Heart left ventricle (tissue), 16 donors: ENCODE data around the gene ZNF101. TPM values are rescaled to one million over a fixed set of nuclear protein-coding genes. Genes with fewer than 3 reads are reported as not detected.

Experiments used
- ATAC-seq, 4 donors: fragments of 200-7000 bp; cut with Tn5 transposase; one replicate each; pipeline ENCODE4 v1.9.1; 2020 to 2022; ENCODE audit warnings: moderate library complexity in 4 of 4, mild to moderate bottlenecking in 3 of 4, moderate number of reproducible peaks in 1 of 4
- DNase-seq, 5 donors: peaks; one replicate each; pipeline ENCODE4 v3.0.0-alpha.2; 2020
- H3K27ac ChIP-seq, 12 donors: fragments of 200-600 bp; sonication (generic) in 4 of 12; one replicate each; pipeline versions ENCODE4 v1.5.0 to v1.8.0; 2016 to 2022; ENCODE audit warnings: mild to moderate bottlenecking in 2 of 12
- H3K27me3 ChIP-seq, 9 donors: fragments of 200-600 bp; sonication (generic) in 2 of 9; one replicate each; pipeline versions ENCODE4 v1.5.1 to v1.8.0; 2016 to 2022; ENCODE audit warnings: mild to moderate bottlenecking in 3 of 9
- H3K36me3 ChIP-seq, 9 donors: fragments of 200-600 bp; sonication (generic) in 2 of 9; one replicate each; pipeline versions ENCODE4 v1.5.0 to v1.8.0; 2018 to 2022; ENCODE audit warnings: mild to moderate bottlenecking in 2 of 9
- H3K4me1 ChIP-seq, 12 donors: fragments of 200-600 bp; sonication (generic) in 4 of 12; one replicate each; pipeline versions ENCODE4 v1.5.0 to v1.8.0; 2016 to 2022; ENCODE audit warnings: mild to moderate bottlenecking in 3 of 12
- H3K4me3 ChIP-seq, 12 donors: fragments of 200-600 bp; sonication (generic) in 4 of 12; one replicate each; pipeline versions ENCODE4 v1.5.0 to v1.8.0; 2017 to 2022; ENCODE audit warnings: mild to moderate bottlenecking in 9 of 12, moderate library complexity in 4 of 12
- H3K9me3 ChIP-seq, 12 donors: fragments of 200-600 bp; sonication (generic) in 4 of 12; one replicate each; pipeline versions ENCODE4 v1.5.0 to v1.8.0; 2016 to 2022; ENCODE audit warnings: mild to moderate bottlenecking in 1 of 12
- POLR2A ChIP-seq, 2 donors: fragments of 450-650 bp; IDR thresholded peaks; one replicate each; pipeline ENCODE4 v1.6.1; 2017; ENCODE audit warnings: antibody characterized with exemption in 2 of 2, mild to moderate bottlenecking in 2 of 2, moderate library complexity in 2 of 2
- WGBS, 4 donors: extraction: QIAGEN DNeasy Blood & Tissue Kit in 2 of 4; methylation state at CpG; one replicate each; pipeline versions ENCODE4 v1.1.5 to v1.1.7; 2013 to 2018; 5-methylcytosine and 5-hydroxymethylcytosine counted together
- intact Hi-C, 10 donors: fragments of 100-400 bp; cut with DNase I; formaldehyde crosslinking; loops; one replicate each; pipeline versions ENCODE4 v1.11.1 to v1.14.2; 2022
- polyA plus RNA-seq, 2 donors: library from polyadenylated mRNA; stranded (reverse); fragments of 200-250 nt; gene quantifications; one replicate each; pipeline ENCODE4 v1.2.3, GENCODE V29; 2013
- total RNA-seq, 9 donors: library from RNA; depleted of rRNA in 2 of 9; stranded (reverse); fragments of >200 nt in 2 of 9; fragmentation: NEBNext Ultra II Directional in 3 of 9; extraction: Animal tissue kit (Norgen Biotek cat#: 25700) in 3 of 9; gene quantifications; one replicate each; pipeline versions ENCODE4 v1.1.0 to v1.2.4, GENCODE V29; 2016 to 2023
- TF ChIP-seq, protein P1 (sequence below), 12 donors: fragments of 200-600 bp; sonication (generic) in 4 of 12; IDR thresholded peaks; one replicate each; pipeline versions ENCODE4 v1.5.0 to v1.8.0; 2018 to 2022; ENCODE audit warnings: antibody characterized with exemption in 12 of 12, mild to moderate bottlenecking in 5 of 12
- donor health status: ischemic (EF 13 %, LVEDD 7.1; RV severe dilation, severe dysfunction).
- donor health status: healthy with polysubstance abuse.
- donor health status: DM: no; HTN: yes; CAD: no.
- donor health status: DM: no; HTN: no; CAD: no.
- donor health status: ischemic (EF 25% LVEDD 6.9; RV normal size, moderate dysfunction).
- donor health status: ischemic (EF 25% LVEDD 5.7; RV mildly dilated, moderate dysfunction).
- donor health status: healthy.
- donor health status: DM: yes; HTN: yes; CAD: no.
- donor health status: ischemic (EF 35%, LVEDD 5.7; RV mildly dilated, moderate dysfunction).
- donor health status: nonischemic (EF 11% LVEDD 7.7; RV severe dilation, severe dysfunction).
- donor health status: DM: yes; HTN: yes; CAD: no.
- donor health status: PGD.
- donor health status: ischemic (EF 29% LVEDD 5.4; RV normal size, mild dysfunction).
- donor health status: nonischemic (EF 23%, LVEDD 6.1; RV moderate dilation, normal function).

ZNF101 gene
- total and polyA plus RNA-seq, 11 donors, result 1.5 to 6.8 (median 3.4) TPM

DNA sequence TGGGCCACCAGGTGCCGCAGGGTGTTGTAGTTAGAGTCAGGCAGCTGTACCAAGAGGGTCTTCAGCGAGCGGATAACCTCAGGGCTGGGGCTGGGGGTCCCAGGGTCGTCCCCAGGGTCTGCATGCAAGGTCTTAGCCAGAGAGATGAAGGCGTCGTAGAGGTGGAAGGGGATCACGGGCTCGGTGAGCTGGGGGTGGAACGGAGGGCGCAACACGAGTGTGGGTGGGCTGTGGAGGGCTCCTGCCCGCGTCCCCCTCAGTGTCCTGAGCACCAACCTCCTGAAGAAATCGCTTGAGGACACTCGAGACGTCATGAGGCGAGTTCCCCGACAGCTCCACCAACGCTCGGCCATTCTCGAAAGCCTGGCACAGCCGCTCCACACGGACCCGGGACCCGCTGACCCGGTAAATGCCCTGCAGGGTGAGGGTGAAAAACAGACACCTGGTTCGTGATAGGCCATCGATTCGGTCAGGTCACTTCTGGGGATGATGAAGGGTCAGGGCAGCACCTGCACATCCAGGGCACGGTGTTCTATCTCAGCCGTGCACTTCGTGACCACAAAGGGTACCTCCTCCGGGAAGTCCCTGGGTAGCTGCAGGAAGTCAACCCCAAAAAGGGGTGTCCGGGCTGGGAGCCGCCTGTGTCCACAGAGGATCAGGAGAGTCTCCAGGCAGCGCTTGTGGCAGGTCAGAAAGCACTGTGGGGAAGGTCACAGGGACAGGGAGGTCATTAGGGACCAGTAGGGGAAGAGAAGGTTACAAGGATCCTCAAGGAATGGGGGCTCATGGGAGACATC, 33.9 kb upstream of the ZNF101 start:
- H3K27me3 ChIP-seq, result no peaks in the 10 kb centered on the region
- WGBS, 4 donors, result 93 to 96% (median 95%) methylated on average over 34 to 36 of the region's 36 CpGs
- DNase-seq, result no peak
- intact Hi-C loops, result loop anchor here in 1 of 10 donors (5.0 kb wide), 1 partner anchor 77 kb away; no protein-coding TSS in a partner anchor
- TF ChIP-seq, protein P1, sequence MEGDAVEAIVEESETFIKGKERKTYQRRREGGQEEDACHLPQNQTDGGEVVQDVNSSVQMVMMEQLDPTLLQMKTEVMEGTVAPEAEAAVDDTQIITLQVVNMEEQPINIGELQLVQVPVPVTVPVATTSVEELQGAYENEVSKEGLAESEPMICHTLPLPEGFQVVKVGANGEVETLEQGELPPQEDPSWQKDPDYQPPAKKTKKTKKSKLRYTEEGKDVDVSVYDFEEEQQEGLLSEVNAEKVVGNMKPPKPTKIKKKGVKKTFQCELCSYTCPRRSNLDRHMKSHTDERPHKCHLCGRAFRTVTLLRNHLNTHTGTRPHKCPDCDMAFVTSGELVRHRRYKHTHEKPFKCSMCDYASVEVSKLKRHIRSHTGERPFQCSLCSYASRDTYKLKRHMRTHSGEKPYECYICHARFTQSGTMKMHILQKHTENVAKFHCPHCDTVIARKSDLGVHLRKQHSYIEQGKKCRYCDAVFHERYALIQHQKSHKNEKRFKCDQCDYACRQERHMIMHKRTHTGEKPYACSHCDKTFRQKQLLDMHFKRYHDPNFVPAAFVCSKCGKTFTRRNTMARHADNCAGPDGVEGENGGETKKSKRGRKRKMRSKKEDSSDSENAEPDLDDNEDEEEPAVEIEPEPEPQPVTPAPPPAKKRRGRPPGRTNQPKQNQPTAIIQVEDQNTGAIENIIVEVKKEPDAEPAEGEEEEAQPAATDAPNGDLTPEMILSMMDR (IDR thresholded peaks at IDR 0.05), result no peak
- TF ChIP-seq POLR2A (IDR thresholded peaks at IDR 0.05), result no peak
- H3K9me3 ChIP-seq, result no peaks in the 10 kb centered on the region
- peaks cover 0 to 95% (median 10%) of the 10 kb centered on the region in 9 donors for H3K36me3 ChIP-seq
- H3K4me1 ChIP-seq, result no peaks in the 10 kb centered on the region
- H3K4me3 ChIP-seq, result no peak overlapping the region
- H3K27ac ChIP-seq, result no peak overlapping the region
- ATAC-seq, result no peak

- Histone ChIP-seq H3K4me3 (no peak overlapping the region), H3K4me1 (no peaks in the 10 kb centered on the region), H3K27me3 (no peaks in the 10 kb centered on the region), H3K9me3 (no peaks in the 10 kb centered on the region), H3K36me3 (peaks cover 0 to 90% (median 10%) of the 10 kb centered on the region in 9 donors), H3K27ac (no peak overlapping the region)
- TF ChIP-seq, protein P1 (IDR thresholded peaks at IDR 0.05), result no peak
- no peak for TF ChIP-seq POLR2A (IDR thresholded peaks at IDR 0.05)
- 94 to 97% (median 95%) methylated on average over 12 to 14 of the region's 14 CpGs for WGBS, 4 donors
- intact Hi-C loops, result no loop called here
- no peak for DNase-seq
- ATAC-seq, result peak in 1 of 4 donors; percentile 16
Observed at GRCh38 chr19:19635313-19635702, 33.3 kb upstream of the ZNF101 start.

DNA sequence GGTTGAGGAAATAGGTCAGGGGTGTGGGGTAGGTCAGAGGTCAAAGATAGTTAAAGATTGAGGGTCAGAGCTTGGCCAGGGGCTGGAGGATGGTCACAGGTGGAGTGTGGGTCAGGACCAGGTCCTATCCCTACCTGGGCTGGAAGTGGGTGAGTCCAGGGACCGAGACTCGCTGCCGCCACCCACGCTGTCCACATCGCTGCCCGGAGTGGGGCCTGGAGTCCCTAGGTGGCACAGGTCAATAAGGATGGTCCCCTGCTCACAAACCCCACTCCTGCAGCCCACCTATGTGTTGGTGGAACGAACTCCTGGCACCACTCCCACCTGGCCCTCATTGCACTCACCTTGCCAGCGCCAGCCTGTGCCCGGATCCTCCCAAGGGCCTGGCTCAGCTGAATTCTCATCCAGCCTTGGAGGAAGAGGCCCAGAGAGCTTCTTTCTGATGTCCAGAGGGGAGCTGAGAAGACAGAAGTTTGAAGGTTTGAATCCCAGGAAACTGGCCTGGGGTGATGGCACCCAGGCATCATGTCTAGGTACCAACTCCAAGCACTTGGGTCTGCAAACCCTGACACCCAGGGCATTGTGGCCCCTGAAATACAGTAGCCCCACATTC, 32.0 kb upstream of the ZNF101 start:
- 89 to 98% (median 96%) methylated on average over 9 of the region's 9 CpGs for WGBS, 4 donors
- TF ChIP-seq, protein P1 (IDR thresholded peaks at IDR 0.05), result no peak
- TF ChIP-seq POLR2A (IDR thresholded peaks at IDR 0.05), result no peak
- peak in 1 of 5 donors; percentile 5 for DNase-seq
- Histone ChIP-seq H3K4me1 (no peaks in the 10 kb centered on the region), H3K4me3 (no peak overlapping the region), H3K36me3 (peaks cover 0 to 92% (median 10%) of the 10 kb centered on the region in 9 donors), H3K27ac (no peak overlapping the region), H3K9me3 (no peaks in the 10 kb centered on the region), H3K27me3 (no peaks in the 10 kb centered on the region)
- no peak for ATAC-seq
- intact Hi-C loops, result no loop called here

DNA sequence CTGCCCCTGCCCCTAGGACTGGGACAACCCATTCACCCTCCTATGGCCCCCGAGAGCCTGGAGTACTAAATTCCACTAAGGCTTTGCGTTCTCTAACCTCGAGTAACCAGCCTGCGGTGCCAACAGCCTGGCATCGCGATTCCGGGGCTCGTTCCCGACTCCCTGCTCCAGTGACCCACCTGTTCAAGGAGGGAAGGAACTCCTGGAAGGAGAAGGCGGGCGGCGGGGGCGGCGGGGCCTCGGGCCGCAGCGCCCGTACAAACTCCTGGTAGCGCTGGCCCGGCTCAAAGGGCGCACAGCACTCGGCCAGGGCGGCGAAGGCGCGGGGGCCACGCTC, 31.5 kb upstream of the ZNF101 start:
- peaks cover 0 to 90% (median 10%) of the 10 kb centered on the region in 9 donors for H3K36me3 ChIP-seq
- H3K9me3 ChIP-seq, result no peaks in the 10 kb centered on the region
- no peaks in the 10 kb centered on the region for H3K27me3 ChIP-seq
- no peak for DNase-seq
- intact Hi-C loops, result no loop called here
- no peaks in the 10 kb centered on the region for H3K4me1 ChIP-seq
- no peak overlapping the region for H3K27ac ChIP-seq
- TF ChIP-seq, protein P1 (IDR thresholded peaks at IDR 0.05), result no peak
- no peak for TF ChIP-seq POLR2A (IDR thresholded peaks at IDR 0.05)
- WGBS, 4 donors, result 67 to 76% (median 72%) methylated on average over 25 to 27 of the region's 27 CpGs
- ATAC-seq, result no peak
- no peak overlapping the region for H3K4me3 ChIP-seq
